Measurements from ENCODE around the gene ALS2CL. TPM values are rescaled to one million over a fixed set of nuclear protein-coding genes. Genes with fewer than 3 reads are reported as not detected.

The ALS2CL gene
- total and polyA plus RNA-seq, 12 donors = 1.5 to 48.3 (median 10.1) TPM

DNA sequence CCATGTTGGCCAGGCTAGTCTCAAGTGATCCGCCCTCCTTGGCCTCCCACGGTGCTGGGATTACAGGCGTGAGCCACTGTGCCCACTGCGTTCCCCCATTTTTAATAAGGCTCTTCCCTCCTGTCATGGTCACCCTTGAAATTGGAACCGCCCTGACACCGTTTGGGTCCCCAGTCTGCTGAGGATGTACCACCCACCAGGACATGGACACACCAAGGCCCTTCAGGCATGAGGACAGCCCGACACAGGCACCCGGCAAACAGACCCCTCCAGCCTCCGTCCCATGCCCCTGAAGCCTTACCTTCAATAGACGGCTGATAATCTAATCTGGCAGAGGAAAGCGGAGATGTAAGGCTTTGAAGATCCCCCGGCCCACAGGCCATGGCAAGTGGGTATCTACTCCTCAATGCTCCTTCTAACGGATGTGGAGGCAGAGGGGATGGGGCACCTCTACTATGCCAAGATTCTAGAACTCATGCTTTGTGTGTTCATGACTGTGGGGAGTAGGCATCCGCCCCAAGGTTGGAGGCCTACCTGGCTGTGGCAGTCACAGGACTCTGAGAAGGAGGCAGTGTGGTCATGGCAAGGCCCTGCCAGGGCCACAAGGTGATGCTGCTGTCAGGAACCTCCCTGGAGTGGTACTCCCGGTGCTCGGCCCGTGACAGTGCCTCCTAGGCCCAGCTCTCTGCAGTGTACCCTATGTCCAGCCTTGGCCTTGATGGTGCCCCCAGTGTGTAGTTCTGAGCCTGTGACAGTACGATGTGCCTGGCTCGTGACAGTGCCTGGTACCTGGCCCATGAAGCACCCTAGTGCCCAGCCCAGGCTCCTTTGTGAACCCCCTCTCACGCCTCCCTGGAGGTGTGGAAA, 42.8 kb upstream of the ALS2CL start:
- Histone ChIP-seq H3K27me3 (no peaks in the 10 kb centered on the region), H3K4me1 (replicated peaks in 1 of 2) (no peaks in the 10 kb centered on the region), H3K27ac (no peak overlapping the region), H3K9me3 (replicated peaks in 1 of 3) (no peaks in the 10 kb centered on the region), H3K4me3 (no peak overlapping the region), H3K36me3 (replicated peaks in 1 of 2) (no peaks in the 10 kb centered on the region)
- no peak for TF ChIP-seq POLR2A (IDR thresholded peaks at IDR 0.05)
- intact Hi-C loops (cut with DNase I) = no loop called here
- no peak for DNase-seq
- WGBS, 4 donors = 69 to 93% (median 82%) methylated on average over 12 to 20 of the region's 20 CpGs

DNA sequence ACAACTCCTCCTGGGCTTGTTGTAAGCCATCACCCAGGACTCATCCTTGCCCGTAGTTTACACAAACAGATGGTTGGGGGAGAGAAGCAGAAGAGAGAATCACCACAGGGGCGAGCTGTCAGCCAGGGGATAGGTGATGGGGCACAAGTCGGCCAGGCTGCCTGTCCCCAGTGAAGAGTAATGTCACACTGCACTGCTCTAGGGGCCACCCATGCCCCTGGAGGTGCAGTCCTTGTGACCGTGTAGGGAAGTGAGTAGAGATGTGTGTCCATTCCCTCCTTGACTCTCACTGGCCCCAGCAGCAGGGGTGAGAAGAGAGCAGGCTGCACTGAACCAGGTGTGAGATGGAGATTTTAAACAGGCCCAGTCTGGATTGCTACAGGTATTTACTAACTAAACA, 41.3 kb upstream of the ALS2CL start:
- DNase-seq = no peak
- WGBS, 4 donors = 67 to 86% (median 79%) methylated on average over 3 to 4 of the region's 4 CpGs
- Histone ChIP-seq H3K27ac (no peak overlapping the region), H3K36me3 (replicated peaks in 1 of 2) (no peaks in the 10 kb centered on the region), H3K4me1 (replicated peaks in 1 of 2) (no peaks in the 10 kb centered on the region), H3K4me3 (no peak overlapping the region), H3K27me3 (no peaks in the 10 kb centered on the region), H3K9me3 (replicated peaks in 1 of 3) (no peaks in the 10 kb centered on the region)
- intact Hi-C loops (cut with DNase I) = no loop called here
- TF ChIP-seq, protein P1, sequence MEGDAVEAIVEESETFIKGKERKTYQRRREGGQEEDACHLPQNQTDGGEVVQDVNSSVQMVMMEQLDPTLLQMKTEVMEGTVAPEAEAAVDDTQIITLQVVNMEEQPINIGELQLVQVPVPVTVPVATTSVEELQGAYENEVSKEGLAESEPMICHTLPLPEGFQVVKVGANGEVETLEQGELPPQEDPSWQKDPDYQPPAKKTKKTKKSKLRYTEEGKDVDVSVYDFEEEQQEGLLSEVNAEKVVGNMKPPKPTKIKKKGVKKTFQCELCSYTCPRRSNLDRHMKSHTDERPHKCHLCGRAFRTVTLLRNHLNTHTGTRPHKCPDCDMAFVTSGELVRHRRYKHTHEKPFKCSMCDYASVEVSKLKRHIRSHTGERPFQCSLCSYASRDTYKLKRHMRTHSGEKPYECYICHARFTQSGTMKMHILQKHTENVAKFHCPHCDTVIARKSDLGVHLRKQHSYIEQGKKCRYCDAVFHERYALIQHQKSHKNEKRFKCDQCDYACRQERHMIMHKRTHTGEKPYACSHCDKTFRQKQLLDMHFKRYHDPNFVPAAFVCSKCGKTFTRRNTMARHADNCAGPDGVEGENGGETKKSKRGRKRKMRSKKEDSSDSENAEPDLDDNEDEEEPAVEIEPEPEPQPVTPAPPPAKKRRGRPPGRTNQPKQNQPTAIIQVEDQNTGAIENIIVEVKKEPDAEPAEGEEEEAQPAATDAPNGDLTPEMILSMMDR (IDR thresholded peaks at IDR 0.05) = no peak
- TF ChIP-seq POLR2A (IDR thresholded peaks at IDR 0.05) = no peak

DNA sequence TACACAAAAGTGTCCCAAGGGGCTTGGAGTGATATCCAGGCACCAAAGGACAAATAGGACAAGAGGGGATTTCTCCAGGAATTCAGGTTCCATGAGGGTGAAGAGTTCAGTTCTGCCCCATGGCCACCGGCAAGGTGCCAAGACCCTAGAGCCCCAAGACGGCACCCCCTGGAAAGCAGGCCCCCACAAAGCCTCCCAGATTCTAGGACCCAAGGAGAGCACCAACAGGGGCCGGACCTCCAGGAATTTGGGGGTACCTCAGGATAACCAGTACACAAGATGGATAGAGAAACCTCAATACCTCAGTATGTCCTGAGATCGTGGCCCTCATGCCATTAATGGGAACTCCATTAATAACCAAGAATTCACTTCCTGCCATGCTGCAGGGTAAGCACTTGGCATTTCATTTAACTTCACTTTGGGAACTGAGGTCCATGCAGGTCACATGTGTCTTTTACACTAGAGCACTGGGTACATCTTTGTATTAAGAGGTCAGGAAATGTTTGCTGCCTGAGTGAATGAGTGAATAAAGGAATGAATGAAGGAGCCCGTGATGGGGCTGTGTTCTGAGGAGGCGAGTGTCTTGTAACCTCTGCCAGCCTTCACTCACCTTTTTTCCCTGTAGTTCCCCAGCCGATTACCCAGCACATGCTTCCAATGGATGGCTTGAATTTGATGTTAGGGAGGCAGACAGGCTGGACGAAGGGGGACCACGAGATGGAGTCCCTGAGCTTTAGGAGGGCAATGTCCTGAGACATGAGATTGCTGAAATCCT, 39.7 kb upstream of the ALS2CL start:
- TF ChIP-seq POLR2A (IDR thresholded peaks at IDR 0.05) = no peak
- TF ChIP-seq, protein P1 (IDR thresholded peaks at IDR 0.05) = no peak
- Histone ChIP-seq H3K36me3 (replicated peaks in 1 of 2) (no peaks in the 10 kb centered on the region), H3K27me3 (no peaks in the 10 kb centered on the region), H3K4me1 (replicated peaks in 1 of 2) (no peaks in the 10 kb centered on the region), H3K27ac (no peak overlapping the region), H3K4me3 (no peak overlapping the region), H3K9me3 (replicated peaks in 1 of 3) (no peaks in the 10 kb centered on the region)
- WGBS, 4 donors = 78 to 84% (median 82%) methylated on average over 9 of the region's 9 CpGs
- intact Hi-C loops (cut with DNase I) = no loop called here
- no peak for DNase-seq

DNA sequence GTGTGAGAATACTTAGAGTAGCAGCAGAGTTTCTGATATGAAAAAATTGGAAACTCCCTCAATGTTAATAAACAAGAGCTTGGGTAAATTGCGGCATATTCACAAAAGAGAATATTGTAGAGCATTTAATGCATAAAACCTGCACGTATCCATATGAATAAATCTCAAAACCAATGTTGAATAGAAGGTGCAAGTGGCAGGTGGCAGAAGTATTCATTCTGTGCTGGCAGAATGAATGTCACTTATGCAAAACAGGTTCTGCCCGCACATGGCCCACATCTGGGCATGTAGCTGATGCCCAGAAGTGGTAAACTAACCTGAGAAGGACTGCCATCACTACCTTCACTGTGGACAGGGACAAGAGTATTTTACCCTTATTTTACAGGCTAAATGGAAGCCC, 38.3 kb upstream of the ALS2CL start:
- TF ChIP-seq, protein P1 (IDR thresholded peaks at IDR 0.05) = no peak
- TF ChIP-seq POLR2A (IDR thresholded peaks at IDR 0.05) = no peak
- H3K4me1 ChIP-seq (replicated peaks in 1 of 2) = no peaks in the 10 kb centered on the region
- no peak overlapping the region for H3K4me3 ChIP-seq
- no peaks in the 10 kb centered on the region for H3K36me3 ChIP-seq (replicated peaks in 1 of 2)
- peak in 1 of 7 donors; percentile 4 for DNase-seq
- intact Hi-C loops (cut with DNase I) = no loop called here
- H3K9me3 ChIP-seq (replicated peaks in 1 of 3) = no peaks in the 10 kb centered on the region
- no peak overlapping the region for H3K27ac ChIP-seq
- 86 to 95% (median 91%) methylated on average over 3 of the region's 3 CpGs for WGBS, 4 donors
- no peaks in the 10 kb centered on the region for H3K27me3 ChIP-seq
